DMS 273 (cell line): Measurements from ENCODE around the gene BRD3.
"Not testable (repeated sequence)": the region's sequence is repeated elsewhere in the genome, so short reads cannot be mapped to it uniquely, and the experiment has no call there.

Source experiments
- DNase-seq: peaks from one replicate; lab custom pipeline; 2025; ENCODE audit not compliant: unreplicated experiment; lab: John Stamatoyannopoulos, UW

BRD3 gene

GRCh38 chr9:133995012-133995896 is 72.6 kb downstream of the BRD3 start:
- DNase-seq, result peak; percentile 74

DNA sequence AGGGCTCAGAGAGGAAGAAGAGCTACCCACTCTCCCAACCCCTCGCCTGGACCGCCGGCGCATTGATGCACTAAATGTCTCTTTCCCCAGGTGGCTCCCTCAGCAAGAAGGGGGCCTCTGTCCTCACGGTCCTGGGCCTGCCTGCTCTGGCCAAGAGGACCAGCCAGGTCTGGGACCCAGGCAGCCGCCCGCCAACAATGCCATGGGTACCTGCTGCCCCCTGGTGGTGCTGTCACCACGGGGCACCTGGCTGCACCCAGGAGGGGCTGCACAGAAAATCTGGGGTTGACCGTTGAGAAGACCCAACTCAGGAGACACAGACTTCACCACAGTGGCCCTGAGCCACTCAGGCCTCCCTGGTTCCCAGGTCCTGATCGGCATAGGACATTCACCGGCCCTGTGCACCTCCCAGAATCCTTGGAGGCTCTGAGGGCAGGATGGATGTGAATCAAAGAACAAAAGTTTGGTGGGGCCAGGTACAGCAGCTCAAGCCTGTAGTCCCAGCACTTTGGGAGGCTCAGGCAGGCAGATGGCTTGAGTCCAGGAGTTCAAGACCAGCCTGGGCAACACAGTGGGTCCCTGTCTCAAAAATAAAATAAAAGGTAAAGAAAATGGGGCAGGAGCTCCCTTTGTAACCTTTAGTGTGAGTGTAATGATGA is 73.3 kb downstream of the BRD3 start:
- DNase-seq, result peak; percentile 83

- DNase-seq, result no peak
These were observed 74.1 kb downstream of the BRD3 start for GRCh38 chr9:133993635-133994253.

- DNase-seq, result peak; percentile 87
These were observed 74.8 kb downstream of the BRD3 start for GRCh38 chr9:133992780-133993634.

GRCh38 chr9:133991964-133992779 is 75.7 kb downstream of the BRD3 start, which contains the start of gene VAV2:
VAV2 (minus strand) TSS chr9:133992324; CDS start chr9:133992278, 46 bp downstream.
- DNase-seq, result peak; percentile 76

- peak; percentile 60 for DNase-seq
These were observed 76.5 kb downstream of the BRD3 start for GRCh38 chr9:133991214-133991921.

GRCh38 chr9:133990366-133991213 is 77.2 kb downstream of the BRD3 start:
- DNase-seq, result no peak

- DNase-seq, result no peak
These were observed 78.0 kb downstream of the BRD3 start for GRCh38 chr9:133989625-133990365.

GRCh38 chr9:133988771-133989170 is 79.1 kb downstream of the BRD3 start:
- DNase-seq, result not testable (repeated sequence)

DNA sequence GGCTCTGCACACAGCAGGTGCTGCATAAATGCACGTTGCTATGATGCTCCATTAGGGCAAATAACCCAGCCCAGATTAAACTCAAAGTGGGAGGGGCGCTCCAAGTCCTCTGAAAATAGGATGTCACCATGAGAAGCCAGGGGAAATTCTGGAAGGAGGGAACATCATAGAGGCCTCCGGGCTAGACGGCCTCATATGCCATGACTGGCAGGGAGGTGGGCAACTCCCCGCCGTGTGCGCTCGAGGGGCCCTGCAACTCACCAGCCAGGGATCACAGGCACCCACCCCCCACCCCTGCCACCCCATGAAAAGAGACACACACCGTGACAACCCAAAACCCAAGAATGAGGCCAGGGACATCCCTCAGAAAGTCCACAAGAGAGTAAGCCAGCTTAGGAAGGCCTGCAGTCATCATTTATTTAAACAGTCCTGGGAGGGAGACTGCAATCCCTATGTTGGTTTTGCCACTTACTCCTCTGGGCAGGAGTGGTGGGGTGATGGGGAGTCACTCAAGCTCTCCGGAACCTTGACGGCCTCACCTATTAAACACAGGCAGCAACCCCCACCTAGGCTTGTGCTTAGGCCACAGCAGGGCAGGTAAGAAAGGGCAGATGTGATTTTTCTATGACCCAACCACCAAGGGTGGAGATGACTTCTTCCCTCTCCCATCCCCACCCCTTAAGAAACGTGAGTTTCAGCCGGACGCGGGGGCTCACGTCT is 79.7 kb downstream of the BRD3 start:
- DNase-seq, result no peak

- DNase-seq, result no peak
These were observed 80.4 kb downstream of the BRD3 start for GRCh38 chr9:133987446-133987788.

DNA sequence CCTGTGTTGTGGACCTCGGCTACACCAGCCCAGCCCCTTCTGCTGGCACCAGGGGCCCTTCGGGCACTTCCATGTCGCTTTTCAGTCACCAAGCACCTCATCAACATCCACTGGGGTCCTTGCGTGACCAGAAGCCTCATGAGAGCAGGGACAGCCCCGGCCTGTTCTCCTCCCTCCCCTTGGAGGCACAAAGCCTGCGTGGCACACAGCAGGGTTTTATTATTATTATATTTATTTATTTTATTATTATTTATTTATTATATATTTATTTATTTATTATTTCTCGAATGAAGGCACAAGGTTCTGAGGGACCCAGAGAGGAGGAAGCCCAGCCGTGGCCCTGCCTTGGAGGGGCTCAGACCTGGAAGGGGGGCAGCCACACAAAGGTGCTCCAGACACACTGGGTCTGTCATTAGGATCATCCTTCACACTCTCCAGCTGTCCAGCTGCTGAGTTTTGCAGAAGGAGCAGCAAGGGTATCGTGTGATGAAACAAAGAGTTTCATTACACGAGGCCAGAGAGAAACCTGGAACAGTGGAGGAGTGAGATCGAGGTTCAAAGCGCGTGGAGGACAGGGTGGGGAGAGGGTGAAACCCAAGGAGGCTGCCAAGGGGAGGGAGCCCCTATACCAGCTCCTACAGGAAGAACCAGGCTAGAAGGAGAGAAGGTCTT is 80.9 kb downstream of the BRD3 start:
- DNase-seq, result no peak

DNA sequence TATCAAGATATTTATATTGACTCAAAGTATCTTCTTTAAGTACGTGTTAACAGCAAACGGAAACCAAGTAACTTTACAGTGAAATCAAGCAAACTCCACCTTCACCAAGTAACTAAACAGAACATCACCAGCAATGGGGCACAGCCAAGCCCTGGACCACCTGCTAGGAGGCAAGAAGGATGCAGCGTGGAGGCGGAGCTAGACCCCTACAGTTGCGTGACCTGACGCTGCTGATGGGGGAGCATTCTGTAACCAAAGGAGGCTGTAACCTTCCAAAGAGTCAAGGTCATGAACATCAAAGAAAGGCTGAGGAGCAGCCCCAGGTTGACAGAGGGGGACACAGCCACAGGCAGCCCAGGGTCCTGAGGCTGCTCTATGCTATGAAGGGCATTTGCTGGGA is 81.8 kb downstream of the BRD3 start:
- no peak for DNase-seq

DNA sequence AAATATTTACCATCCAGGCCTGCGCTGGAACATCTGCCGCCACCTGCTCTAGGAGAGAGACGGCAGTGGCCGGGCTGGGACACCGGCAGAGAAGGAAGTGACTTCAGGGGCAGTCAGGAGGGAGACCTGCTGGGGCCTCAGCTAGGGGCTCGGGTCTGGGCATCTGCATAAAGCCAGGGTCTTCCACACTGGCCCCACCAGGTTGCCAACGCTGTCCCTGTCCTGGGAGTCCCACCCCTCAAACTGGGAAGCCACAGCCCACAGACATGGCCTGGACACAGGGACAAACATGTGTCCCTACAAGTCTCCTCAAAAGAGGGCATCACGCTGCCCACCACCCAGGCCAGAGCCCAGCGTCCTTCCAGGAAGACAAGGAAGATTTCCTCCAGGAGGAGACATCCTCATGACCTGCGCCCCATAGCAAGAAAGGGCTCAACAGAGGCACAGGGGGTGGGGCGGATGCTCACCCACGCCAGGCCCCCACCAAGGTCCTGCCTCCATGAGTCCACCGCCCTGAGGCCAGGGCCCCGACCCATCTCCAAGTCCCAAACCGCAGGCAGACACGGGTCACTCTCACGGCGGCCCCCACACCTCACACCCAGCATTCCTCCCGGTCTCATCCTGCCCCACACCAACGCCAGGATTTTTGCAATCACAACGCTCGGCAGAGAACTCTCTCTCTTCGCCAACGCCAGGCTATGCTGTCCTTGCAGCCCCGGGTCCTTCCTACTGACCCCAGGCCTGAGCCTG is 84.7 kb downstream of the BRD3 start:
- no peak for DNase-seq

- no peak for DNase-seq
These were observed 85.7 kb downstream of the BRD3 start for GRCh38 chr9:133981958-133982681.
